HG03342 (cell line): ENCODE data around the gene NCAN.

ENCODE experiments used
- ATAC-seq: cut with Tn5 transposase; IDR thresholded peaks from one replicate; pipeline ENCODE4 v1.9.1; 2021; ENCODE audit warnings: mild to moderate bottlenecking, moderate library complexity; ENCODE audit not compliant: unreplicated experiment

The NCAN gene

DNA sequence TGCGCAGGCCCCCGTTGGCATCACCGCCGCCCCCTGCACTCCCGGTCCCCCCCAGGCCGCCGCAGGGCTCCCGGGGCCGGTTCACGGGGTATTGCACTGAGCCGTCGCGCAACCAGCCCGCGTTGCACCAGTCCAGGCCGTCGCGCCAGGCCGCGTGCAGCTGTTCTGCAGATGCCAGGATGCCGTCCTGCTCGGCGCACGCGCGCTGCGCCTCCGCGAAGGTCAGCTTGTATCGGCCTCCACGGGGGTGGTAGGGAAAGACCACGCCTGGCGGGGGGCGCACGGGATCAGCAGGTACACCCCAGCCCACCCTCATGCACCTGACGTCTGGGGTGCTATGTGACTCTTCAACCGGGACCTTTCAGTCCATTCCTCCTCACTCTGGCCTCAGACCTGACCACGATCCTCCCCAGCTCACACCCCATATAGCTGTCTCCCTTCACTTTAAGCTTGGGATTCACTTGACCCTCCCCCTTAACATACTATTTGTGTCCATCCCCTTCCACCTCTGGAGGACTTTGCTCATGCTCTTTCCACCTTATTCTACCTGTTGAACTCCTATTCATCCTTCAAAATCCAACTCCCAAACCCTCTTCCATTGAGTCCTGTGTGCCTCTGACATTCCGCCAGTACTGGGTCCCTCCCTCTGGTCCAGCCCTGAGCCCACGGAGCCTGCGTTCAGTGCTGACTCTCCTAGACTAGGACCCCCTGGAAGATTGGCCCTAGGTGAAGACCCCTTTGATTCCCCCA, 47.0 kb downstream of the NCAN start:
- ATAC-seq, result no peak

DNA sequence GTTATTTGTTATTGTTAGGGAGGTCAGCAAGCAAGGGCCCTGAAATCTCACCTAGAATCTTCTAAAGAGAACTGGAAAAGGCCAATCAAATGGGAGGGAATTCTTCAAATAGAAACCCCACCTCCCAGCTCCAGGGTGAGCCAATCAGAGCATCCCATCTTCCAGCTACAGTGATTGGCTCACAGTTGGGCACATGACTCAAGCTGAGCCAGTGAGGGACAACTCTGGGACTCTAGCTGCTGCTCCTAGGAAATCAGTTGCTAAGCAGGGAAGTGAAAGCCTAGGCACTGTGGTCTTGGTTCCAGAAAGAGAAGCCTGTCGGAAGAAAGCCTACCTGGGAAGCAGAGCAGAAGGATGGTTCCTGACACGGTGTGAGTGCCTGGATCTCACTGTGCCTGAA, 48.0 kb downstream of the NCAN start:
- ATAC-seq, result no peak

DNA sequence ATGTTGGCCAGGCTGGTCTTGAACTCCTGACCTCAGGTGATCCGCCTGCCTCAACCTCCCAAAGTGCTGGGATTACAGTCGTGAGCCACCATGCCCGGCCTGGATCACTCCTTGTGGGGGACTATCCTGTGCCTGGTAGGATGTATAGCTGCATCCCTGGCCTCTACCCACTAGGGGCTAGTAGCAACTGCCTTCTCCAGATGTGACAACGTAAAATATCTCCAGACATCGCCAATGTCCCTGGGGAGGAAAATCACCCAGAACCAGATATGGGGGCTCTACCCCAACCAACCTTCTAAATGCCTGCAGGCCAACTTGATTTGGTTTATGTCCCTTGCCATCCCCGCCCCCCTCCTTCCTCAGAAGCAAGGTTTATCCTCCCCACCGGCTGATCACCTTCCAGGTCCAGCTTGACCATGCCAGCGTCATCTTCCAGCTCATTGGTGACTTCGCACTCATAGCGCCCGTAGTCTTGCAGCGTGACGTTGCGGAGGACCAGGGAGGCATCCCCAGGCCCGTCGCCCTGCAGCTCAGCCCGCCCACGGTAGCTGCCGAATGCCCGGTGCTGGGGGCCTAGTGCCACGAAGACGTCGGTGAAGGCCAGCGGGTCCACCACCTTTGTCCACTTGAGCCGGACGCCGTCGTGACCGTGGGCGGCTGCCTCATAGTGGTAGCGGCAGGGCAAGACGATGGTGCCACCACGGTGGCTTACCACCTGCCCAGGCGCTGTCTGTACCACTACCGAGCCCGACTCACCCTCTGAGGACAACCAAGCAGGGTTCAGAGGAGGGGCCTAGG, 48.9 kb downstream of the NCAN start:
- no peak for ATAC-seq

DNA sequence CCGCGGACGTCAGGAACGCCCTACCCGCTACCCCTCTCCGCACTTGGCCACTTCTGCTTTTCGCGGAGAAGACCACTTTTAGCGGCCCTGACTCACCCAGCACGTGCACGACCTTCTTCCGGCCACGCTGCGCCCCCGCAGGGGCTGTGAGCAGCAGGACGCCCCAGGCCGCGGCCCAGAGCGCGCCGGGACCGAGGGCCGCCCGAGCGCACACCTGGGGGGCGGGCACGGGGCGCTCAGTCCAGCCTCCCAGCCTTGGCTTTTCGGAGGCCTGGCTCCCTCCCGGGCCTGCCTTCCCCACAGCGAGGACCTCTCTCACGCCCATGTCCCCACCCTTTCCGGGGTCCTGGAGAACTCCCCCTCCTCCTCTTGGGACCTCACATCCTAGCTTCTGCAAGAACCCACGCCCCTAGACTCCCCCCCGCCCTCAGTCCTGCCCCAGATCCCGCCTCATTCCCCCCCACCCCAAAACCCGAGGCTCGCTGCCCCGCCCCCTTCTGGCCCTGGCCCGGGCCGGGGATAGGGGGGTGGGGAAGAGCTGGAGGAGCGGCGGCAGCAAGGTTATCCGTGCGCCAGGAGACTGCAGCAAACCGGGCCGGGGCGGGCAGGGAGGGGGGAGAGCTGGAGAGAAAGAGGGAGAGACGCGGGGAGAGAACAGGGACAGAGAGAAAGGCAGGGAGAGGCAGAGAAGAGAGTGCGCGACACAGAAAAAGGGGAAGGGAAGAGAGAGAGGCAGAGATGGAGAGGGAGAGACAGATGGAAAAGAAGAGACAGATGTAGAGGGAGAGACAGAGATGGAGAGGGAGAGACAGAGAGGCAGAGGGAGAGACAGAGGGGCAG, 49.8 kb downstream of the NCAN start:
- no peak for ATAC-seq

DNA sequence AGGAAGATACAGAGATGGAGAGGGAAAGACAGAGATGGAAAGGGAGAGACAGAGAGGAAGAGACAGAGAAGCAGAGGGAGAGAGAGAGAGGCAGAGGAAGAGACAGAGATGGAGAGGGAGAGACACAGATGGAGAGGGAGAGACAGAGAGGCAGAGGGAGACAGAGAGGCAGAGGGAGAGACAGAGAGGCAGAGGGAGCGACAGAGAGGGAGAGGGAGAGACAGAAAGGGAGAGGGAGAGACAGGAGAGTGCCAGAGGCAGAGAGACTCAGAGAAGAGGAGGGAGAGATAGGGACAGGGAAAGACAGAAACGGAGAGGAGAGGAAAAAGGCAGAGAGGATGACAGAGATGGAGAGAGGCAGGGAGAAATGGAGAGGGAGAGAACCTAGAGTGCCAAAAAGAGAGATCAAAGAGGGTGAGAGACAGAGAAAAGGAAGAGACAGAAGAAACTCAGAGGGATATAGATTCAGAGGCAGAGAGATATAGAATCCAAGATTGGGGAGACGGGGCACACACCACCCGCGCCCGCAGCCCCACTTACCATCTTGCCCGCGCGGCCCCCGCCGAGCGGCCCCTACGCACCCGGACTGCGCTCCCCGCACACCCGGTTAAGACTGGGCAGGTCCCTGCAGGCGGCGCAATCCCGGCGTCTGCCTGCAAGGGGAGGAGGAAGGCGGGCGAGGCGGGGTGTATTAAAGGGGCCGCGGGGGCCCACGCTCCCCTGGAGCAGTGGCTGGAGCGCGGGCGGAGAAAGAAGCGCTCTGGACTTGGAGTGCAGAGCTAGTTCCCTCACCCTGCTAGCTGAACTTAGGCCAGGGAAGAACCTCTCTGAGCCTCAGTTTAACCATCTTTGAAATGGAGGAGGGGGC, 50.7 kb downstream of the NCAN start:
- ATAC-seq, result no peak

DNA sequence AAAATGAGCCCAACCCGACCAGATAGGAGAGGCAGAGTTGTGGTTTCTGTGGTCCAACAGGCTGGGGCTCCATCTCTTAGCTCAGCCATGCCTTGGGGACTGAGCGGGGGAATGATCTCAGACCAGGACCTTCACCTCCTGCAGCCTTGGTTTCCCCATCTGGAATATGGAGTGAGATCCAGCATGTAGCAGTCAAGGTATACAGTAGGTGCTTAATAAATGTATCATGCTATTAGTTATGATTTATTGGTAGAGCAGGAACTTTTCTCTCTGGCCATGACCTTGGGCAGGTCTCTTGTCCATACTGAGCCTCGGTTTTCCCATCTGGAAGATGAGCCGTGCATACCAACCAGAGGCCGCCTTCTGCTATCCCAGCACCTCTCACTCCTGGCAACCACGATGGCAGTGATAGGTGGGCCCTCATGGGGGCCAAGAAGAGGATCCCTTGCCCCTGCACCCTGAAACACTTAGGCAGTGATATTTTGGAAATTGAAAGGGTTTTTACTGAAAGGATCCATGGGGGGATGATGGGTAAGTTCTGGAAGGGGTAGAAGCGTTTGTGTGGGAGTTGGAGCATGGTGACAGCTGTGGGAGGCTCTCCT, 52.2 kb downstream of the NCAN start:
- ATAC-seq, result no peak

DNA sequence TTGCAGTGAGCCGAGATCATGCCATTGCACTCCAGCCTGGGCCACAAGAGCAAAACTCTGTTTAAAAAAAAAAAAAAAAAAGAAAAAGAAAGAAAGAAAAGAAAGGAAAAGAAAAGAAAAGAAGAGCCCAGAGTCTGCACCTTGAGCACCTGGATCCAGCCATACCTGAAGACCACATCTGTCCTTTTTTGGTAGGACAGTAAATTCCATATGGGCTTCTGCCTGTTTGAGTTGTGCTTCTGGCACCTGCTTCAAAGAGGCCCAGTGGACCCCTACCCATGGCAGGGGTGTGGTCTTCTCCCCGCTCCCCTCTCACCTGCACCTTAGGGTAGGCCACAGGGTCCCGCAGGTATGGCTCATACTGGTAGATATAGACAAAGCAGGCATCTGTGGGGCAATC, 55.5 kb downstream of the NCAN start:
- ATAC-seq, result no peak

DNA sequence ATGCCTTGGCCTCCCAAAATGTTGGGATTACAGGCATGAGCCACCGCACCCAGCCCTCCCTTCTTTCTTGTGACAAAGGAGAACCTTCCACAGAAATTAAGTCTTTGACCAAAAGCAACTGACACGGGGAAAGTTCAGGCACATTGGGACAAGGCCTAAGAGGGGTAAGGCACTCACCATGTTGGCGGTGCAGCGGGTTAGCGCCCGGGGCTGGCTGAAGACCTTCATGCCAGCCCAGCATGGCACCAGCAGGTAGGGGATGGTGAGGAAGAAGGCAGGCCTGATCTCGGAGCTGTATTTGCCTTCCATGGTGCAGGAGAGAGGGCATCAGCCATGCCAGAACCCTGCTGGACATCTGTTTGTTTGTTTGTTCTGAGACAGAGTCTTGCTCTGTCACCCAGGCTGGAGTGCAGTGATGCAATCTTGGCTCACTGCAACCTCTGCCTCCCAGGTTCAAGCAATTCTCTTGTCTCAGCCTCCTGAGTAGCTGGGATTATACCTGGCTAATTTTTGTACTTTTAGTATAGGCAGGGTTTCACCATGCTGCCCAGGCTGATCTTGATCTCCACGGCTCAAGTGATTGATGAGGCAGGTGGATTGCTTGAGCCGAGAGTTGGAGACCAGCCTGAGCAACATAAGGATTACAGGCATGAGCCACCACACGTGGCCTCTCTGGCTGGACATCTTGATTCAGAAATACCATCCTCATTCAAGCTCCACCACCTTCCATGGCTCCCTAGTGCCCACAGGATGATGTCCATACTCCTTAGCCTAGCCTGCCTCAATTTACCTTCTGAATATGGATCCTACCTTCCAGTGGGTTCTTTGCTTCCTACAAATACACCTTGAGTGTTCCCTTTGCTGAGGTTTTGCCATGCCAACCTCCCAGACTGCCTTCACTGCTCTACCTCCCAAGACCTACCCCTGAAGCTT, 57.0 kb downstream of the NCAN start:
- ATAC-seq, result no peak

DNA sequence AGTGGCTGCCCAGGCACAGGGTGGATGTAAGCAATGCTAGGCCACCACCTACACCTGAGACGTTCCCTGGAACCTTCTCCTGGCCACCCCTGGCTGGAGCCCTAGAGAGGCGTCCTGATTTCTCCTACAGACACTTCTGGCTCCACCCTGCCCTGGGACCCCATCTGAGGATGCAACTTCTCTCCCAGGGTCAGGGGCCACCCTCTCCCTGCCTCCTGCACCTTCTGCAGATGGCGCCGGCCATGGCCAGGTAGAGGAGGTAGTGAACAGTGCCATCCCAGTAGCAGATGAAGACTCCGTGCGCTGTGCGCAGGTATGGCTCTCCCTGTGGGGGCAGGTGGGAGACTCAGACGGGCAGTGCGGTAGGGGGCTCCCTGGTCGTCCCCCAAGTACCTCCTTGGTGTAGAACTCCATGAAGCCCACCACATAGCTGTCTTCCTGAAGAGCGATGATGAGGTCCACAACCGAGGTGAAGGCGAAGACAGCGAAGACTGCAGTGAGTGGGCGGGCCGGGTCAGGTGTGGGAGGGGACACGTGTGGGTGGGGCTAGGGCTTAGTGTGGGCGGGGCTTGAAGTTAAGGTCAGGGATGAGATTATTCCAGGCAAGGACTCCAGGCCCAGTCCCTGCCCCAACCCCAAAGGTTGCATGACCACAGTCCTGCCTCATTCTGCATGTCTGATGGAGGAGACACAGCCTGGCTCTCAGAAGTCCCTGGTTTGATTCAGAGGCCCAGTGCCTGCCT, 58.4 kb downstream of the NCAN start:
- no peak for ATAC-seq

DNA sequence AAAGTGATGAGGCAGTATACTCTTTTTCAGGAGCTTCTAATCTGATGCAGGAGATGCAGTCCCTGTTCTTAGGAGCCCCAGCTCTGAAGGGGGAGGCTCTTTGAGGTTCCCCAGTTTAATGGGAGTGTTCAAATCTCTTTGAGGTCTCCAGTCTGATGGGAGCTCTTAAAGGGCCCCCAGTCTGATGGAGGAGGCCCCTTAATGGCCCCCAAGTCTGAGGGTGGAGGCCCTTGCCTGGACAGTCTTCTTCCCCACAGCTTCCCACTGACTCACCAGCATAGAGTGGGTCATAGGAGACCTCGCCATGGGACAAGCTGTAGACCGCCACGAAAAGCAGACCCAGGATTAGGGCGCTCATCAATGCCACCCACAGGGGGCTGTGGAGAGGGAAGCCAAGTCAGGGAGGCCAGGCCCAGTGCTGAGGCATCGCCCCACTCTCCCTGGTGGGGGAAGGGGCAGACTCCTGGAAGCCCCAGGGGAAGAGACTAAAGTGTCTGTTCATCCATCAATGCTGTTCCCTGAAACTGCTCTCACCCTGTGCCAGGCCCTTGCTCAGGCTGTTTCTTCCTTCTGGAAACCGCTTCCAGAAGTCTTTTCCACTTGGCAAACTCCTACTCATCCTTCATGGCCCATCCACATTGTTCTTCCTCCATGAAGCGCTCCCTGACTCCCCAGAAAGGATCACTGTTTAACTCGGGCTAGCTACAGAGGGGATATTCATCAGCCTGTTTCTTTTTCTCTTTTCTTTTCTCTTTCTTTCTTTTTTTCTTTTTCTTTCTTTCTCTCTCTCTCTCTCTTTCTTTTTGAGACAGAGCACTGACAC, 59.2 kb downstream of the NCAN start:
- ATAC-seq, result no peak

DNA sequence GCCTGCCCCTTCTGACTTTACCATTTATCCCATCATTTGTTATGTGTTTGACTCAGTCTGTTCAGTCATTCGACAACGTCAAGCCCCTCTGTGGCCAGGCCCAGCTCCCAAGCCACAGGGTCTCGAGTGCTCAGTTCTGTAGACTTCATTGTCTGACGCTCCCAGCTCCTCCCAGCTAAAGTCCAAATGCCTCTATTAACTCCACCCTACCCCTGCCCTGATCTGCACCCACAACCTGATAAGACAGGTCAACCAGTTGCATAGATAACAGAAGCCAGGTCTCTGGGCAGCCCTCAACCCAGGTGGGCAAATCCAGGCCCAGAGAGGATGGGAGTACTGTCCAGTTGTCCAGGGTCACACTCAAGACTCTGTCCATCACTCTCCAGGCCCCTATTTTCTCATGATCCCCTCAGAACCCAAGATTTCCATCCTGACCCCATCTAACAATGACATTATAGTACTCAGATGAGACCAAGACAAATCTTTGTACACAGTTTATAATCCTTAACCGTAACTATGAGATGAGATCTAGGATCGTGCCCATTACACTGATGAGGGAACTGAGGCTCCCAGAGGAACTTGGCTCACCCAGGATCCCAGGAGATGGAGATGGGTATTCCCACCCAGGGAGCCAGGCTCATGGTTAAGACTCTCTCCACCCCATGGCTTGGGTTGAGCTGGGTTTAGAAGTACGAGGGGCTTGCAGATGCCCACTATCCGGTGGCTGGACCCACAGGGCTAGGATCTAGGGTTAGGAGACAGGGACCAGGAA, 60.3 kb downstream of the NCAN start:
- no peak for ATAC-seq

DNA sequence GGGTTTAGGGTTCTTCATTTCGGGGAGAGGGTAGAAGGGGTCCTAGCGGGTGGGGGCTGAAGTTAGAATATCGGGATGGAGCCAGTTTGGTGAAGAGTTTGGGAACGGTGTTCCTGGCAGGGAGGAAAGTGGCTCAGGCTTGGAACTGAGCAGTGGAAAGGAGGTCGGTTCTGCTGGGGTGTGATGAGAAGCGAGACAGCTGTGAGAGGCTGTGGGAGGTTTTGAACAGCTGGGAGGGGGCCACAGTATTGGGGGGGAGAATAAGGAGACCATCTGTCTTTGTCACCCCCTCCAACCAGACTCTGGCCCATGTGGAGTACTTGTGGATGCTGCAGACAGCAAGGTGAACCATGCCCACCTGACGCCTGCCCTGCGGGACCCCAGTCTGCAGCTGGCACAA, 62.4 kb downstream of the NCAN start:
- no peak for ATAC-seq

DNA sequence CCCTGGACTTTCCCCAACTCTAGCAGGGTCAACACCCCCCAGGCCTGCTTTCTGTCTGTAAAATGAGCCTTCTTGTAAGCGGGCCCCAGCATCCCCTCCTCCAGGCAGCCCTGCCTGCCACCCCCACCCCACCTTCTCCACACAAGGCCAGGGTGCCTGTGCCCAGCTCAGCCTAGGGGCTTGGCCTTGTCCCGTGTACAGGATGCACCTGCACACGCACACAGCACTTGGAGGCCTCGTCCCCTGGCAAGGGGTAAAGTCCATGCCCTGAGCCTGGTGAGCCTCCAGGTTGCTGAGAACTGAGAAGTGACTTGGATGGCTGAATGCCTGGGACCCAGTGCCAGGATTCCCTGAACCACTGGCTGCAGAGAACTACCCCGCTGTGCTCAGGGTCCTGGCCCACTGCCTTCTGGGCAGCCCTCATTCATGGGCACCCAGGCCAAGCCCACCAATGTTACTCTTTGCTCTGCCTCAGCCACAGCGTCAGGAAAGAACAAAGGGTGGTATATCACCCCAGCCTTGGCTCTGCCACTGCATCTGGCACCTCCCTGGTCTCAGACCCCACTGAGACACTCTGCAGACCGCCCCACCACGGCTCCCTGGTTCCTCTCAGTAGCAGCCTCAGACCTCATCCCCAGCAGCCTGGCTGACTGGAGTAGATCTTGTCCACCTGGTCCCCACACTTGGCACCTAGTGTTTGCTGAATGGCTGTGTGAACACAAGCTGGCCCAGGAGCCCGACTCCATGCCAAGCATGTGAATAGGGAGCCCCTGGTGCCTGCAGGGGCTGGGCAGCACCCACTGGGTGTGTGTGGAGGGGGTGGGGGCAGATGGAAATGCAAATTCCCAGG, 63.2 kb downstream of the NCAN start:
- ATAC-seq, result no peak

DNA sequence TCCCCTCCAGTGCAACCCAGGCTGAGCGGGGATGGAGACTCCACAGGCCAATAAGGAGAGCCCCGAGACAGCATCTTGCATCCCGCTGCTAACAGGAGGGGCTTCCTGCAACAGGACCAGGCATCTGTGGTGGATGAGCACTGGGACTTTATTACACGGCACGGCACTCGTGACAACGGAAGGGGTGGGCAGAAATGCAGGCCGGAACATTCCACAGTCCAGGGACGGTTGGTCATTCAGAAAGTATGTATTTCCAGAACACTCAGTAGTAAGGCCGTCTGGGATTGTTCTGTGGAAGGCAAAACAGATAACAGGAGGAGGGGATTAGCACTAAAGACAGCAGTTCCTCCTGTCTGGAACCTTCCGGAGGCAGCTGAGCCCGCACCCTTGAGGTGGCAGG, 64.6 kb downstream of the NCAN start:
- no peak for ATAC-seq

DNA sequence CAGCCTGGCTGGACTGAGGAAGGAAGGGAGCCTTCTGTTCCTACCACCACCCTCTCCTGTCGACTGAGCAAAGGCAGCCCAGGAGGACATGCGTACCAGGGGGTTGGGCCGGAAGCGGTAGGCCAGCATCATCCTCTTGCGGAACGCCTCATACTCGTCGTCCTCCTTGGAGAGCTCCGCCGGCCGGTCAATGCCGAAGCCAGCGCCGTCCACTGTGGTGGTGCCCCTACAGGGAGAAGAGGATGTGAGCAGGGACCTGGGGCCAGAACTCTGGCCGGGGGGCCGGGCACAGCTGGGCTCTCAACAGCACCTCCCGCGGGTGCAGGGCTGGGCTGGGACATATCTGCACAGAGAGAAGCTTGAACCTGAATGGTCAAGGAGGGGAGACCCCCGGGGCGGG, 65.1 kb downstream of the NCAN start:
- no peak for ATAC-seq

DNA sequence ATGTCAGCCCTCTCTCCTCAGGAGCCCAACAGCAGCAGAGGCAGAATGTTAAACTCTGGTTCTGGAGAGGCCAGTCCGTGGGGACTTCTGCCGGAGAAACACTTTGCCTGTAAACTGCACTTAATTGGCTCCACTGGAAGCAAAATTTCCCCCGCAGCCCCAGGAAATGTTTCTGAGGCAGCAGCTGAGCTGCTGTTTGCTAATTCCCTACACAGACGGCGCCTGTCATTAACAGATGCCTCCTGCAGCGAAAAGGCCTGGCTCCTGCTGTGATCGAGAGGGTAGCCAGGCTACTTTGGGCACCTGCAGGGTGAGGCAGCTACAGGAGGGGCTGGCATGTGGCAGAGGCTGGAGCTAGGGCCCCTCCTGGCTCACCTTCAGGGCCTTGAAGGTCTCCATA, 66.6 kb downstream of the NCAN start:
- ATAC-seq, result no peak
